ENCODE data around the gene CA9.
"Not testable (repeated sequence)": the region's sequence is repeated elsewhere in the genome, so short reads cannot be mapped to it uniquely, and the experiment has no call there.

- not testable (repeated sequence) for TF ChIP-seq CTCF, POLR2A (IDR thresholded peaks at IDR 0.05)
Observed at GRCh38 chr9:35637427-35637955, 36.2 kb upstream of the CA9 start.

All from uterus (tissue), 2 donors.